Mesenchymal stem cell (in vitro differentiated cells and primary cell): ENCODE measurements around the gene KLHL2.
"Not testable (repeated sequence)": the region's sequence is repeated elsewhere in the genome, so short reads cannot be mapped to it uniquely, and the experiment has no call there.

Experiments
- DNase-seq: peaks from one replicate; pipeline ENCODE4 v3.0.0-alpha.2; 2013
- H2AFZ ChIP-seq: one replicate; pipeline ENCODE4 v1.6.1; 2013; ENCODE audit warnings: low read depth, mild to moderate bottlenecking, control low read depth, inconsistent platforms, low read length, moderate library complexity
- H2AK5ac ChIP-seq: 2 replicates; pipeline ENCODE4 v1.6.1; 2013; ENCODE audit warnings: low read length, moderate library complexity, mild to moderate bottlenecking, inconsistent platforms; ENCODE audit not compliant: severe bottlenecking
- H2BK120ac ChIP-seq: one replicate; pipeline ENCODE4 v1.6.1; 2013; ENCODE audit warnings: low read depth, mild to moderate bottlenecking, inconsistent platforms, low read length, moderate library complexity
- H2BK12ac ChIP-seq, 2 experiments: one replicate each; pipeline ENCODE4 v1.6.1; 2013; ENCODE audit warnings: inconsistent platforms in 2 of 2, low read length in 2 of 2, mild to moderate bottlenecking in 2 of 2, moderate library complexity in 2 of 2, control low read depth in 1 of 2
- H2BK15ac ChIP-seq: one replicate; pipeline ENCODE4 v1.6.1; 2013; ENCODE audit warnings: mild to moderate bottlenecking, low read depth, inconsistent platforms; ENCODE audit not compliant: poor library complexity, severe bottlenecking
- H2BK5ac ChIP-seq: 2 replicates; pipeline ENCODE4 v1.6.1; 2013; ENCODE audit warnings: low read depth, mild to moderate bottlenecking, low read length, control low read depth, inconsistent platforms; ENCODE audit not compliant: poor library complexity, severe bottlenecking
- H3K14ac ChIP-seq, 2 experiments: one replicate each; pipeline ENCODE4 v1.6.1; 2013; ENCODE audit warnings: inconsistent platforms in 2 of 2, low read length in 2 of 2, control low read depth in 1 of 2, mild to moderate bottlenecking in 1 of 2, moderate library complexity in 1 of 2
- H3K18ac ChIP-seq, 2 experiments: one replicate each; pipeline ENCODE4 v1.6.1; 2013; ENCODE audit warnings: inconsistent platforms in 2 of 2, low read length in 2 of 2, control low read depth in 1 of 2, low read depth in 1 of 2, mild to moderate bottlenecking in 1 of 2
- H3K23ac ChIP-seq, 2 experiments: one replicate each; pipeline ENCODE4 v1.6.1; 2013; ENCODE audit warnings: inconsistent platforms in 2 of 2, low read length in 2 of 2, mild to moderate bottlenecking in 2 of 2, moderate library complexity in 2 of 2, control low read depth in 1 of 2
- H3K27ac ChIP-seq: 2 replicates; pipeline ENCODE4 v1.5.1; 2013; ENCODE audit warnings: mild to moderate bottlenecking, moderate library complexity, low read length, control low read depth, inconsistent platforms; ENCODE audit not compliant: poor library complexity, severe bottlenecking
- H3K27me3 ChIP-seq, 2 experiments: 2 replicates each; pipeline versions ENCODE4 v1.6.1 to v1.7.0; 2013; ENCODE audit warnings: low read length in 2 of 2, mild to moderate bottlenecking in 2 of 2, moderate library complexity in 2 of 2, control low read depth in 1 of 2, inconsistent platforms in 1 of 2; ENCODE audit not compliant: control insufficient read depth in 1 of 2, insufficient read depth in 1 of 2
- H3K36me3 ChIP-seq, 2 experiments: 2 replicates each; pipeline versions ENCODE4 v1.6.1 to v1.7.0; 2013; ENCODE audit warnings: low read length in 2 of 2, control low read depth in 1 of 2, inconsistent platforms in 1 of 2, low read depth in 1 of 2, mild to moderate bottlenecking in 1 of 2; ENCODE audit not compliant: insufficient read depth in 2 of 2, control insufficient read depth in 1 of 2
- H3K4ac ChIP-seq, 2 experiments: one replicate each; pipeline ENCODE4 v1.6.1; 2013; ENCODE audit warnings: inconsistent platforms in 2 of 2, low read length in 2 of 2, mild to moderate bottlenecking in 2 of 2, moderate library complexity in 2 of 2, control low read depth in 1 of 2, low read depth in 1 of 2
- H3K4me1 ChIP-seq: 2 replicates; pipeline ENCODE4 v1.6.1; 2013; ENCODE audit warnings: low read depth, low read length, control low read depth; ENCODE audit not compliant: control insufficient read depth, insufficient read depth
- H3K4me2 ChIP-seq: 2 replicates; pipeline ENCODE4 v1.6.1; 2013; ENCODE audit warnings: low read length, mild to moderate bottlenecking, inconsistent platforms; ENCODE audit not compliant: poor library complexity, severe bottlenecking
- H3K4me3 ChIP-seq, 2 experiments: 2 replicates each; pipeline versions ENCODE4 v1.5.1 to v1.7.0; 2013; ENCODE audit warnings: low read length in 2 of 2, mild to moderate bottlenecking in 2 of 2, control low read depth in 1 of 2, low read depth in 1 of 2; ENCODE audit not compliant: insufficient read depth in 1 of 2
- H3K79me1 ChIP-seq: replicated peaks from 2 replicates; pipeline ENCODE4 v1.6.1; 2013; ENCODE audit warnings: mild to moderate bottlenecking, control low read depth, low read length, inconsistent platforms; ENCODE audit not compliant: poor library complexity, severe bottlenecking
- H3K9ac ChIP-seq: 2 replicates; pipeline ENCODE4 v1.7.0; 2013; ENCODE audit warnings: mild to moderate bottlenecking, low read length, moderate library complexity
- H3K9me3 ChIP-seq: 2 replicates; pipeline ENCODE4 v1.7.0; 2013; ENCODE audit warnings: mild to moderate bottlenecking, low read length; ENCODE audit not compliant: control insufficient read depth
- H4K8ac ChIP-seq: one replicate; pipeline ENCODE4 v1.6.1; 2013; ENCODE audit warnings: inconsistent platforms, mild to moderate bottlenecking, low read length, moderate library complexity
- H4K91ac ChIP-seq: one replicate; pipeline ENCODE4 v1.6.1; 2013; ENCODE audit warnings: mild to moderate bottlenecking, low read length, inconsistent platforms
- WGBS: methylation state at CpG from one replicate; pipeline ENCODE4 v1.1.7; 2013; ENCODE audit warnings: mixed read lengths; 5-methylcytosine and 5-hydroxymethylcytosine counted together

Gene KLHL2

DNA sequence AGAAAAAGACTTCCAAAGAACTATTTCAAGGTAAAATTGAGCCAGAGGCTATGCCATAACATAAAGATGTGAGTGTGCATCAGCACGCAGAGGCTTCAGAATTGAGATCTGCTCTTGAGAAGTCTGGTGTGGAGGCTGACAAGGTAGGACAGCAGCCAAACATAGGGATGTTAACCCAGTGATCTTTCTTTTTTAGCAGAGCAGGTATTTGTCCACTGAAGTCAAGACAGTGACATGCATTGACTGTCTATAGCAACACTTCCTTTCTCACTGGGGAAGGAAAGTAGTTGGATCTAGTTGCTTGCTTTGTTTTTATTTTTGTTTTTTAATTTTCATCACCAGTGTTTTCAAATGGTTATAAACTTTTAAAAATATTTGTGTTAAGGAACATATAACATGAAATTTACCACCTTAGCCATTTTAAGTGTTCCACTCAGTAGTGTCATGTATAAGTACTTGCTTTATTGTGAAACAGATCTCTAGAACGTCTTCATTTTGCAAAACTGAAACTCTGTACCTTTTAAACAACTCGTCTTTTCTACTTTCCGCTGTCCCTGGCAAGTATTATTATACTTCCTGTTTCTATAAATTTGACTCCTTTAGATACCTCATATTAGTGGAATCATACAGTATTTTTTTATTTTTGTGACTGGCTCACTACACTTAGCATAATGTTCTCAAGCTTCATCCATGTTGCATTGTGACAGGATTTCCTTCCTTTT is 79.4 kb downstream of the KLHL2 start:
- H3K9me3 ChIP-seq, H2BK15ac ChIP-seq, H2AFZ ChIP-seq, H3K14ac ChIP-seq, H3K18ac ChIP-seq, H3K9ac ChIP-seq, H3K23ac ChIP-seq, H3K4ac ChIP-seq, H3K36me3 ChIP-seq, H3K4me2 ChIP-seq, H4K8ac ChIP-seq, H3K79me1 ChIP-seq, H3K4me3 ChIP-seq, H3K27me3 ChIP-seq, H3K4me1 ChIP-seq, H3K27ac ChIP-seq, H2BK5ac ChIP-seq, H4K91ac ChIP-seq, H2AK5ac ChIP-seq, H2BK12ac ChIP-seq, DNase-seq, H2BK120ac ChIP-seq: not testable (repeated sequence)
- 100% methylated on average over 2 of the region's 4 CpGs for WGBS

DNA sequence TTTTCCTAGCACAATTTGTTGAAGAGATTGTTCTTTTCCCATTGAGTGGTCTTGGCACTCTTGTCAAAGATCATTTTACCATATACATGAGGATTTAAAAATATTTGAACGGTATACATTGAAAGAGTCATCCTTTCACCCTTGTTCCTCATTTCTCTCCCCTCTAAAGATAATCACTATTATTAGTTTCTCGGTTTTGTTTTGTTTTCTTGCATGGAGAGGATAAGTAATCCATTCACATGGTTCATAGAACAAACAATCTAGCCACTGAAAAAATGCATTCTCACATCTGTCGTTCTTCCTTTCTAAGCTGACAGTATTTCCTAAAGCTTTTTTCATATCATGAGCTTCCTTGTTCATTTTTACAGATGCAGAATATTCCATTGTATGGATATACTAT is 80.9 kb downstream of the KLHL2 start:
- H3K23ac ChIP-seq = no peak overlapping the region
- H3K14ac ChIP-seq = no peak overlapping the region
- H3K4me3 ChIP-seq = no peak overlapping the region
- H3K79me1 ChIP-seq = peaks cover 10% of the 10 kb centered on the region
- H3K9me3 ChIP-seq = no peaks in the 10 kb centered on the region
- no peak overlapping the region for H2AK5ac ChIP-seq
- no peak overlapping the region for H2BK15ac ChIP-seq
- H3K27ac ChIP-seq = no peak overlapping the region
- H4K8ac ChIP-seq = no peak overlapping the region
- H2BK120ac ChIP-seq = no peak overlapping the region
- H3K4me1 ChIP-seq = no peaks in the 10 kb centered on the region
- no peak overlapping the region for H4K91ac ChIP-seq
- no peak overlapping the region for H2BK12ac ChIP-seq
- H2AFZ ChIP-seq = no peak overlapping the region
- H3K27me3 ChIP-seq = no peaks in the 10 kb centered on the region
- H3K36me3 ChIP-seq = no peaks in the 10 kb centered on the region
- 71% methylated on average over 2 of the region's 3 CpGs for WGBS
- no peak overlapping the region for H3K18ac ChIP-seq
- no peak overlapping the region for H2BK5ac ChIP-seq
- no peak overlapping the region for H3K4ac ChIP-seq
- no peak overlapping the region for H3K4me2 ChIP-seq
- DNase-seq = no peak
- H3K9ac ChIP-seq = peak overlapping the region; percentile 9

DNA sequence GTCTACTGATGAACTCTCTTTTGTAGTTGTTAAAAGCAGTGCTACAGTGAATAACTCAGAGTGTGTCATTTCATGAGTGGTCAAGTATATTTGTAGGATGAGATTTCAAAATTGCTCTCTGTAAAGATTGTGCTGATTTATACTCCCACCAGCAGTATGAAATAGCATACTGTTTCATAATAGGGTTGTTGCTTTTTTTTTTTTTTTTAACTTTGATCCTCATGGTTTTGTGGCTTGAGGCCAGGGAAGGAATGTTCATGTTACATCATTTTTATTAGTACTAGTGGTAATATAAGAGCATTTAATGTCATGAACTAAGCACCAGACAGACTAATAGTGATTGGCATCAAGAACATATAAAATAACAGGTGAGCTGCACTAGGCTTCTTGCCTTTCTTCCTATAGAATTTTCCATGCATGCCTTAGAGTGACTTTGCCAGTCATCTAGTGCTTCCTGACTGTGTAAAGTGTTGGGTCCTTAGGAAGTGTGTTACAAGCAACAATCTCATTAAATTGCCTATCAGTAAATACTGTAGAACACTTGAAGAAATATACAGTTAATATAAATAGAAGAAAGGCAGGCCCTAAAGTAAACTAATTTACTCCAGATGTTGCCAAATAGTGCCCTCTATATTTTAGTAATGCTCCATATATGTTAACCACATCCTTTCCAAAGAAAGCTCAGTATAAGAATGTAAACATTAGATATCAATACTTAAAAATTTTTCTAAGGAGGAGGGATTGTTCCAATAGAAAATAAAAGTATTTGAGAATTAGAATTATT is 81.5 kb downstream of the KLHL2 start:
- no peak overlapping the region for H3K4me2 ChIP-seq
- no peak overlapping the region for H2BK15ac ChIP-seq
- H3K4ac ChIP-seq = no peak overlapping the region
- H3K27ac ChIP-seq = no peak overlapping the region
- no peak overlapping the region for H3K4me3 ChIP-seq
- H3K9me3 ChIP-seq = no peaks in the 10 kb centered on the region
- peak overlapping the region; percentile 9 for H3K9ac ChIP-seq
- no peaks in the 10 kb centered on the region for H3K36me3 ChIP-seq
- no peak overlapping the region for H4K91ac ChIP-seq
- H3K79me1 ChIP-seq = peaks cover 10% of the 10 kb centered on the region
- no peak overlapping the region for H2BK12ac ChIP-seq
- H2AK5ac ChIP-seq = no peak overlapping the region
- H3K14ac ChIP-seq = no peak overlapping the region
- H4K8ac ChIP-seq = no peak overlapping the region
- no peaks in the 10 kb centered on the region for H3K4me1 ChIP-seq
- H3K23ac ChIP-seq = no peak overlapping the region
- no peak overlapping the region for H2BK5ac ChIP-seq
- peak; percentile 64 for DNase-seq
- H2AFZ ChIP-seq = no peak overlapping the region
- no peak overlapping the region for H3K18ac ChIP-seq
- H3K27me3 ChIP-seq = no peaks in the 10 kb centered on the region
- no peak overlapping the region for H2BK120ac ChIP-seq

DNA sequence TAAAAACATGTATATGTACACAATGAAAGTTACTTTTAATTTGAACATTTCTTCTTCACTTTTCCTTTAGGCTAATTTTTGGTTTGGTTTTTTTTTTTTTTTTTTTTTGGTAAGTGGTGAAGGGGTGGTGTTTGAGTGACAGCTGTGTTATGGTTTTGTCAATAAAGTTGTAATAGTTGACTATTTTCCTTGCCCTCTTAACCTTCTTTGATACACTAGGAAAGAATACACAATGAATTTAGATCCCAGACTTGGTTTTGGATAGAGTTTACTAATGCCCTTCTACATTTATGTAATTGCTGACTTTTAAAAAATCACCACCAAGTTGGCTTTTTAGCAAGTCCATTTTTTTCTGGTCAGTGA is 82.0 kb downstream of the KLHL2 start:
- H2BK15ac ChIP-seq = no peak overlapping the region
- H3K4ac ChIP-seq = no peak overlapping the region
- DNase-seq = peak; percentile 6
- H3K9ac ChIP-seq = no peak overlapping the region
- H4K91ac ChIP-seq = no peak overlapping the region
- H2BK120ac ChIP-seq = no peak overlapping the region
- H4K8ac ChIP-seq = no peak overlapping the region
- no peaks in the 10 kb centered on the region for H3K36me3 ChIP-seq
- no peaks in the 10 kb centered on the region for H3K4me1 ChIP-seq
- H3K79me1 ChIP-seq = peaks cover 10% of the 10 kb centered on the region
- H3K27me3 ChIP-seq = no peaks in the 10 kb centered on the region
- H2BK5ac ChIP-seq = no peak overlapping the region
- no peak overlapping the region for H3K23ac ChIP-seq
- H2BK12ac ChIP-seq = no peak overlapping the region
- H3K18ac ChIP-seq = no peak overlapping the region
- no peak overlapping the region for H2AFZ ChIP-seq
- no peak overlapping the region for H3K27ac ChIP-seq
- no peak overlapping the region for H3K4me2 ChIP-seq
- H3K4me3 ChIP-seq = no peak overlapping the region
- H3K9me3 ChIP-seq = no peaks in the 10 kb centered on the region
- no peak overlapping the region for H3K14ac ChIP-seq
- H2AK5ac ChIP-seq = no peak overlapping the region
